ENCODE results near the gene FZD1.

FZD1 gene

DNA sequence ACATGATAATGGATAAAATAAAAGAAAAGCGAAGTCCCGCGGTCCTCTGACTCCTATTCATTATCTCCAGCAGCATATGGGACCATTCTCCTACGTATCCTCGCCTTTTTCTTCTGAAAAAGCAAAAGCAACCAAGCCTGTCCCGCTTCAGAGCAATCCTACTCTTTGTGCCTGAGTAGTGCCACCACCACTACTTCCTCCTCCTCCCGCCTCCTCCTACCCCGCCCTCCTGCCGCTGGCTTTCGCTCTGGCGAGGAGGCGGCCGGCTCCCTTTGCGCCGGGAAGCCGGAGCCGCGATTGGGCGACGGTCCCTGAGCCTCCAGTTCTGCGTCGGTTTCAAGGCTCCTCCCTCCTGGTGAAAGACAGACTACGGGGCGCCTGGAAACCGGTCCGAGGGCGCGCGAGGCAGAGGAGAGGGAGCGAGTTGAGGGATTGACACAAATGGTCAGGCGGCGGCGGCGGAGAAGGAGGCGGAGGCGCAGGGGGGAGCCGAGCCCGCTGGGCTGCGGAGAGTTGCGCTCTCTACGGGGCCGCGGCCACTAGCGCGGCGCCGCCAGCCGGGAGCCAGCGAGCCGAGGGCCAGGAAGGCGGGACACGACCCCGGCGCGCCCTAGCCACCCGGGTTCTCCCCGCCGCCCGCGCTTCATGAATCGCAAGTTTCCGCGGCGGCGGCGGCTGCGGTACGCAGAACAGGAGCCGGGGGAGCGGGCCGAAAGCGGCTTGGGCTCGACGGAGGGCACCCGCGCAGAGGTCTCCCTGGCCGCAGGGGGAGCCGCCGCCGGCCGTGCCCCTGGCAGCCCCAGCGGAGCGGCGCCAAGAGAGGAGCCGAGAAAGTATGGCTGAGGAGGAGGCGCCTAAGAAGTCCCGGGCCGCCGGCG lies at the start of gene FZD1:
Gene FZD1 (plus strand): TSS at position 388 of the 878 bp plus-strand sequence. CDS start 448 bp downstream, at position 836.
- DNase-seq: peak; percentile 99

DNA sequence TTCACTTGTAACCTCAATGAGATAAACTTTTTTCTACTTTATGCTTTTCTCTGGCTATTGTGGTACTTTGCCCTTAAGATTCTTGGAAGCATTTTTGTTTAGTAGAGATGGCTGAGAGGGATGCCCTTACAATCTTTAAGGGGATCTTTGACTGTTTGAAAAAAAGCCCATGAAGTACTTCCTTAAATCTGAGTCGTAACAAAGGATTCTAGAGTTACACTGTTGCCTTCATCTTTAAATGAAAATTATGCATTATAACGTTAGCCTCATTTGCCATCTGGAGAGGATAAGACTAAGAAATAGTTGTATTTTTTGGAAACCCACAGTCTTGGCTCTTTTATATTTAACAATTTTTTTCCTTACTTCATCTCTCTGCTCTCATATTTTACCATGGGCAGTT lies 37.8 kb upstream of the FZD1 start:
- no peak for DNase-seq

DNA sequence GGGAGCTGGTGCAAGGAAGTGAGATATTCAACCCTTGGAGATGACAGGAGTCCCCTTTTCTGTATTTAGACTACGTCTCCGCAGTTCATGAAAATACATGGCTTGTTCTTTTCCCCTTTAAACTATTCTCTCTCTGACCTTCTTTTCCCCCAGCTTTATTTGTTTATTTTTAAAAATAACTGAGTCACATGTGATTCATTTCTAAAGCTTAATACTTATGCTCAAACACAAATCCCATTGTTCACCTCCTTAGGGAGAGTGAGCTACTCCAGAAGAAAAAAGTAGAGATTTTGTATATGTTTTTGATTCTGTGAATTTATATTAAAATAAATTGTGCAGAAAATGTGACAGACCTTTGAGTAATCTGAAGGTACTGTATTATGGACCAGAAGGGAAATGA lies 35.9 kb upstream of the FZD1 start:
- DNase-seq: no peak

DNA sequence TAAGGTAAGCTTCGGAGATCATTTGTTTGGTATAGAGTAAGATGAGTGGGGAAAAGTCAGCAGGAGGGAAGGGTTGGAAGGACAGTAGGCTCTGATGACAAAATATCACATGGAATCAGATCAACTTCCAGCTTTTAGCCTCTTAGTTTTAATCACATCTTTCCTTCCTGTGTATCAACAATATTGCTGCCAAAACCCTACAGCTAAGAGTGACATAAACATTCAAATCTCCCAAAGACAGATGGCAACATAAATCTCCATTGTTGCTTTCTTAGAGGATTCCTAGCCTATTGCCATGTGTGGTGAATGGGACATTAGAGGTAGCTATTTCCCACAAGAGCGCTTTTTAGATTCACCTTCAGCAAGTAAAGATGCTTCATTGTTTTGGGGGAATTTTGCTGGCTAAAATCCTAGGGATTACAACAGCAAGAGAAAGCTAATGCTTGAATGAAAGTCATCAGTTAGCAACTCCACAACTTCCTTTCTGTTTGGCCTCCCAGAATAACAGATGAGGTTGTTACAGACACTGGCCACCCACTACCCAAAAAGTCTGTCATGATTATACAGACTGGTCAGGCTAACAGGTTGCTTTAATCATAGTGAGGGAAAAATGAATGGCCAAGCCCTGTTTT lies 35.2 kb upstream of the FZD1 start:
- DNase-seq: no peak

DNA sequence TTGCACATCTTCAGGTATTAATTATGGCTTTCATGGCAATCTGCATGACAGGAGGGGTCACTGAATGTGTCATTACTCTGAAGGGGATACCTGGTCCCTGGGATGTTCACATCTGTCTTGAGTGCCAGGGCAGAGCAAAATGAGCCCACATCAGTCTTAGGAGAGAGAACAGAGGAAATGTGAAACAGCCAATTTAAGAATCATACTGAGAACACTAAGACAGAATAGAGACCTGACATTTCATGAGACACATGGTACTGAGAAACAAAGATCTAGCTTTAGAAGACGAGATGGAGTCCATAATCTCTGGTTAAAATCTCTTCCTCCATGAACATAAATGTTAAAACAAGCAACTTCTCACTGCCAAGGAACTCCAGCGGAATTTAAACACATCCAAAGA lies 34.1 kb upstream of the FZD1 start:
- DNase-seq: no peak

DNA sequence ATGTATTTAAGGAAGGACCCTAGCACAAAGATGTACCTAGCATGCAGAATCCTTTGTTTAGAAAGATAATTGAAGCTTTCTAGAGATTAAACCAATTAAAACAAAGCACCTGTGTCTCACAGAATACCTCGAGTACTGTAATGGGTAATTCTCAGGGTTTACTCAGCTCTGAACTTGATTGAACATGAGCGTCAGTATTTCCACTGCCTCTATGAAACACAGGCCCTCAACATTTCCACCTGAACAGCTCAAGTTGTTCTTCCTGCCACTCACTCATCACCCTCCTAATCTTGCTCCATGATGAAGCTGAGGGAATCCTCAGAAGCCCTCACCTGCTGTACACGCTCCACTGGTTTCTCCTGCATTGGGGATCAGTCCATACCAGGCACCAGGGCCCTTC lies 33.7 kb upstream of the FZD1 start:
- no peak for DNase-seq

DNA sequence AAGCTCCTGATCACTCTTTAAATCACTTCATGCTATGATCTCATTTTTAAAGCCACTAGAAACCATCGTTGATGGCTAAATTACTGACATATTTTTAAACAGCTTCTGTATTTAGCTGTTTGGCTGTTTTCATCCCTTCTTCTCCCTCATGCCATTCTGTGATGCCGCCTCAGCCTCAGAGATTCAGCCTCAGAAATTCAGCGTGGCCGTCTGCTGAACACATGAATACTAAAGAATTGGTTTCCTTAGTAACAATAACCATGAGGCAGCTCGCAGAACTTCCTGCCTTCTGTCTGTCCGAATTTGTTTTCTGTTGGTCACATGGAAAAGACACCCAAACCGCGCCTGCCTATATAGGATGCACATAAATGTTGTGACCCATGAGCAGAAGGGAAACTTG lies 31.0 kb upstream of the FZD1 start:
- DNase-seq: no peak

DNA sequence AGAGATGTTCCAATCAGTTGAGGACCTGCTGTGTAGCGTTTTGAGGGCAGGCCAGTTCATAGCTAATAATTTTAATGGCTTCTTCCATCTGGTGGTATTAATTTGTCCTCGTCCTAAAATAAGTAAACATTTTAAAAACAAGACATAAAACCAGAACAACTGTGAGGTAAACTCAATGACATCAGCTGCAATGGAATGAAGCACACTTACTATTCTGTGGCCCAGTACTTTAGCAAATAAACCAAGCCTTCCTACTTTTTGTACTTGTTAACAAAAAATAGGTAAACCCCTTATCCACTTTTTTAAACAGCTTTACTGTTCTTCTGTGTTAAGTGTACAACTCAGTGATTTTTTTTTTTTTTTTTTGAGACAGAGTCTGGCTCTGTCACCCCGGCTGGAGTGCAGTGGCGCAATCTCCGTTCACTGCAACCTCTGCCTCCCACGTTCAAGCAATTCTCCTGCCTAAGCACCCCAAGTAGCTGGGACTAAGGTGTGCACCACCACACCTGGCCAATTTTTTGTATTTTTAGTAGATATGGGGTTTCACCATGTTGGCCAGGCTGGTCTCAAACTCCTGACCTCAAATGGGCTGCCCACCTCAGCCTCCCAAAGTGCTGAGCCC lies 28.9 kb upstream of the FZD1 start:
- DNase-seq: no peak

DNA sequence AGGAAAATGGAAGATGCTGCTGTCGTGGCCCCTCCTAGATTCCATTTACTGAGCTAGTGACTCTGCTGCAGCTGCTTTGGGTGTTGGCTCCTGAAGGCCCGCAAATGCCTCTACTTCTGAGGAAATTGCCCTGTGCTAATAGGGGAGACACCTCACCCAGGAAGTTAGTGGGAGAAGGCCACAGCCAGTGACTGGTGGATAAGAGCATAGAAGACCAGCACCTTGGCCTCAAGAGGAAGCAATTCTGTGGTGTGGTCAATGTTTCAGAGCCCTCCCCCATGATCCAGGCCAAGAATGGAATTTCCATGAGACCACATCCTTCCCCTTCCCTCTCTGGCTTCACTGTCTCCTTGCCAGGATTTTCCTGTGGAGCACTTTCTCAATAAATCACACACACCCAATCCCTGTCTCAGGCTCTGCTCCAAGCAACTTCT lies 25.0 kb upstream of the FZD1 start:
- DNase-seq: no peak

DNA sequence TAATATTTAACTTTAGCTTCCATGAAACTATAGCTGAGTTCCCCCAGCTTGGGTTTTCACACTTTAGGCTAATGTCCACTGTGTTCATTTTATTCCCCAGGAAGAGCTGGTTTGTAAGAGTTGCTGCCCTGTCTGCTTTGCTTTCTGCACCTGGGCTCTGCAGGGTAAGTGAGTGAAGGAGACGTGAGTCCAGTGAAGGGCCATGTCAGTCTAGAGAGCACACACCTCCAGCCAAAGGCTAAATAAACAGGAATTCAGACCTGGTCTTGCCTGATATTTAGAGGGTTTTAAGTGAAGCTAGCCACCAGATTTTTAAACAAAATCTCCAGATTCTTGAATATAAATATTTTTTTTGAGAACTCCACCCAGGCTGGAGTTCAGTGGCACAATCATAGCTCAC lies 24.5 kb upstream of the FZD1 start:
- DNase-seq: no peak

DNA sequence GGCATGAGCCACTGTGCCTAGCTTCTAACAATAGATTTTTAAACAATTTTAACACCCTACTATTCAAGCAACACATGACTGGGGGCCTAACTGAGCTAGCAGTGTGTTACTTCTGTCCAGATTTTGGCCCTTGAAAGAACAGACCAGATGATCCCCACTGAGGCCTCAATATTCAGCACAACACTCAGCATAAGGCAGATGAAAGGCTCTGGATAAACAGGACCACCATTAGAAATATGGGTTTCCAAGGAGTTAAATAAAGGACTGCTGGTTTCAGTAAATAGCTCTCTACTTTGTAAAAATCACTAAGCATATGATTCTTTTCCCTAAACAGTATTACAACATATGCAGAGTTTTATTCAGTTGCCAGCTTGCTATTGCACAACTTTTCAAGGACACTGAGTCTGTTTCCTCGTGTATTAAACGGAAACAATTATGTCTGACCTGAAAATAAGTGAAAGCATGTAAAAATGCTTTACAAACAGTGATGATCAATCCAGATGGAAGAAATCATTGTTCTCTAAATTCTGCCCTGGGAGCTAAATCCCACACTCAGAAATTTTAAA lies 23.8 kb upstream of the FZD1 start:
- no peak for DNase-seq

DNA sequence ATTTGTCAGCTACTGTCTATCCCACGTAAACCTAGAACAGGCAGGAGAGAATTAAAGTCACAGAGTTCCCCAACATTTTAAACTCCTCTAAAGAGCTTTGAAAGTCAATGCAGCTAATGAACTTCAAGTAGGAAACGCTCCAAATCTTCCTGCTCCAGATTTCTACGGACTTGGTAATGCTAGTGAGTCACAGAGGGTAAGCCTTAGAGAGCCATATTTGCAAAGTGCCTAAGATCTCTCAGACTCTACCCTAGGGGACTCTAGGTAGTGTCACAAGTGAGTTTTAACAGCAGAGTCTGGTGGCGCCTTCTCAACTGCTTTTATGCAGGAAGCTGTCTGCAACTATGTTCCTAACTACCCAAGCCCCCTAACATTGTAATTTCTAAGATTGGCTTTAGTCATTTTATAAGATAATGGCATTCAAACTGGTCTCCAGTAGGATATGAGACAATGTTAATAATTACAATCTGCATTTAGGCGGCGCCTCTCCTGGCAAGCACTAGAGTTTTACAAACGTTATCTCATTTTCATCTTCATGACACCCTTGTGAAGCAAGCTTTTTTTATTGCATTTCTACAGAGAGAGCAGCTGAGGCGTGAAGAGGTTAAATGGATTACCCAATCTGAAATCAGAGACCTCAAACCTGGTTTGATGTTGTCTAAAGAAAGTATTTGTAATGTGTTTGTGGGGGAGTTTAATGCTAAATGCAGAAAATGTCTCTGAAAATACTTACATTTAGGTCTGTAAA lies 22.0 kb upstream of the FZD1 start:
- no peak for DNase-seq

DNA sequence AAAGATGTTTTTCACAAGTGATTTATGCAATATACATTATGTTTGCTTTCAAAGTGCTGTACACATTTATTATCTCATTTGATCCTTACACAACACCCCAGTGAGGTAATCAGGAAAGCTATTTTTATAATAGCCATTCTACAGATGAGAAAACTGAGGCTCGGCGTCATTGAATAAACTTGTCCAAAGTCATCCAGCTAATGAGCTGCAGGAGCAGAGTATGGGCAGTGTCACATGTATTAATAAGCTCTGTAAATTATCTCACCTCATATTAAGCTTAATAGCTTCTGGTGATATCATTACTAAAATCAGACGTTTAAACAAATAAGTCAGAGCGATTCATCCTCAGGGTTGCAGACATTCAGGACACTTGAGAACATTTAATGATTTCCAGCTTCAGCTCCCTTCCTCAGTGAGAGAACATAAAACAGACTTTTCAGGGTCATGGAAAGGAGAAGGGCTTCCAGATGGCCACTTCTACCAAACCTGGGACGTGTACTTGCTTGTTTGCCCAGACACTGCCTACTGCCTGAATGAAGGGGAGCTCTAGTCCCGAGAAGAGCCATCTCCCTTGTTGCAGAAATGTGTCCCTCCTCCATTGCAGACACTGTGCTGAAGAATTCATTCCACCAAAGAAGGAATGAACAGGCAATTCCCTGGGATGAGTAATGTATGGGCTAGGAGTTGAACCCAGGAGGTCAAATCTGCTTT lies 20.5 kb upstream of the FZD1 start:
- DNase-seq: no peak

DNA sequence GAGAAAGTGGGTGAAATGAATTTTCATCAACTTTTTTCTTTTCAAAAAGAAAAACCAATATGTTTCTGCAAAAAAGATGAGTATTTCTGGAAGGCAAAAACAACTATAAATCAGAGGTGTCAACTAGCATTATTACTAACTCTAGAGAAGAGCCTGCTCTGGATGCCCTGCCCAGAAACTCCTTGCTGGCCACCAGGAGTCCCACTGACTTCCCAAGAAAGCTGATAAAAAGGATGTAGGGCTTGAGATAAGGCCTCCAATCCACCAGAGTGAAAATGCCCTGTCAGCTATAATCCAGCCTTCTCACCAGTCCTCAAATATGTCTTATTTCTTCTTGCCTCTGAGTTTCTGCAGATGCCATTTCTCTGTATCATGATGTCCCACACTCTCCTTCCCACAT lies 16.7 kb upstream of the FZD1 start:
- no peak for DNase-seq

DNA sequence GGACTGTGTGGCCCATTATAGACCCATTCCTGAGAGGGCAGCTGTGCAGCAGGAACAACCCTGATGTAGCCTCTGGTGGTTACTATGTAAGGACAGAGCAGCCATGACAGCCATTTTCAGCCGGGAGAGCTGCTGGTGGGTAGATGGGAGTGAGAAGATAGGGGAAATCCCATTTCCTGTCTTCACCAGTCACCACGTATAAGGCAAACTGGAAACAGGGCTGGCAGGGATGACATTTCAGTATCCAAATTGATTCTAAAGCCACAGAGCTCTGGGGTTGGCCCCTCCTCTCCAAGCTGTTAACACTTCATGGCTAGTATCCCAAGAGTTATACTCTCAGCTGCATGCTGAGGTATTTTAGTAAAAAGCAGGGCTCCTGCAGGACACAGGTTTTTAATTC lies 15.2 kb upstream of the FZD1 start:
- no peak for DNase-seq

DNA sequence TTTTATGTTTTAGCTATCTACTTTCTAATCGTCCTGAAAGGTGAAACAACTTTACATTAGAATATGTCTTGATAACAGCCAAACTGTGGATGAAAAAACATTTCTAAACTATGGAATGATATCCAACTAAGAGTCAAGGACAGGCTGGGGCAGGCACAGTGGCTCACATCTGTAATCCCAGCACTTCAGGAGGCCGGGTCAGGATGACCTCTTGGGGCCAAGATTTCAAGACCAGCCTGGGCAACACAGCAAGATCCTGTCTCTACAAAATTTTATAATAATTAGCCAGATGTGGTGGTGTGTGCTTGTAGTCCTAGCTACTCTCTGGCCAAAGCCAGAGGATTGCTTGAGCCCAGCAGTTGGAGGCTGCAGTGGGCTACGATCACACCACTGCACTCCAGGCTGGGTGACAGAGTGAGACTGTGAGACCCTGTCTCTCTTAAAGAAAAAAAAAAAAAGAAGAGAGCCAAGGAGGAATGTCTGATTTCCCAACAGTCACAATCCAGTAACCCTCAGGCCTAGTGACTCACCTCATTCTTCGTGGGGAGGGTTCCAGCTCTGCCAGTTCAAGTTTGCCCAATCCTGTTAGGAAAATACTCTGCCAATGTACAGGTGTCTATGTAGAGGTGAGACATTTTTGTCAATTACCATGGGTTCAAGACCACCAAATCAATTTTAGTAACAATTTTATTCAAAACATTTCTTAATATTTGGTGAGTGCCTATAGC lies 14.6 kb upstream of the FZD1 start:
- no peak for DNase-seq

DNA sequence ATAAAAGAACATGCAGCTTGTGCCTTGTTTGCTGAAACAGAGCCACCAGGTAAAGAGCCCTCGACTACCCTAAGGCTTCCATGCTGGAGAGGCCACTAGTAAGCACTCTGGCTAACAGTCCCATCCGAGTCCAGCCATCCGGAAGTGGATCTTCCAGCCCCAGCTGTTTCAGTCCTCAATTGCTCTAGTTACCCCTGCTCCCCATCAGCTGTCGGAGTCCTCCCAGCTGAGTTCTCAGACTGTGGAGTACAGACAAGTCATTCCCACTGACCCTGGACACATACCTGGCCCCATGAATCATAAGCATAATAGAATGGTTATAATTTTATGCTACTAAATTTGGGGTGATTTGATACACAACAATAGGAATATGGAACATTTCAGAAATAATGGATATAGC lies 13.5 kb upstream of the FZD1 start:
- DNase-seq: no peak

DNA sequence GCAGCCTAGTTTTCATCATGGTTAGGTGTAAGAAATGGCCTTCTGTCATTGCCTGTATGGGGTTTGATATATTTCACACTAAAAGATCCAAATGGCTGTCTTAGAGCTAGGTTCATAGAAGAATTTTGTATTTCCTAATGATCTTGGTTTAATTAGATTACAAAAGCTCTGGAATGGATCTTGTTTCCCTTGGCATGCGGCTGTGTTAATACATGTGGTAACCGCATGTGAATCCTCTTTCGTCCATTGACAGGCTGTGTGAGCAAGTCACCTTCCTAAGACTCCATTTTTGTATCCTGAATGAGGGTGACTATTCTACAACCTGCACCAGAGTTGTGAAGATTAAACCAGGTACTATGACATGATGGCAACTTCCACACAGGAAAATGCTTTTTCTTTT lies 12.4 kb upstream of the FZD1 start:
- DNase-seq: no peak

DNA sequence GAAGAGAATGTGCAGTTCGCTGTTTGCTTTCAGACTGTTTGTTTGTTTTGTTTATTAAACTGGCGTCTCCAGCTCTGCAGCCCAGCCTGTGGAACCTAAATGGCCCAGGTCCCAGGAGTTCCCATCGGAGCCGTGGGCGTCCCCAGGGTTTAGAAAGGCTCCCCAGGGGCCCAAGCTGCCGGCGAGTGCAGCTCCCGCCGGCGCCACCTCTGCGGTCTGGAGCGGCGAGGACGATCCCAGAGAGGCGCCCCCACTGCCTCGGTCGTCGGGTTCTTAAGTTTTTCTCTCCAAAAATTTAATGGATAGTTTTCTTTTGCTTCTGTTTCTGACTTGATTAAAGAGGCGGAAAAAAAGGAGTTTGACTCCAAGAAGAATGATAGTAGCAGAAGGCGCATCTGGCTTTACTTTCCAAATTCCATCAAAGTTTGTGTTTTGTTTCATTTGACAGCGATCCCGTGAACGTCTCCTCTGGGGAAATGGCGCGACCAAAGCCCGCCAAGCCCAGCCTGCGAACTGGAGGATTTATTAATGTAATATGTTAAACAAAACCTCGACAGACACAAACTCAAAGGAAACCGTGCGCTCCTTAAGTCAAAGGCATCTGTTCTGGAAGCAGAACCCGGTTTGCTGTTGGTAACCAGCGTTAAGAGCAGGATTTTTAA lies 718 bp upstream of the FZD1 start:
- DNase-seq: peak; percentile 68

DNA sequence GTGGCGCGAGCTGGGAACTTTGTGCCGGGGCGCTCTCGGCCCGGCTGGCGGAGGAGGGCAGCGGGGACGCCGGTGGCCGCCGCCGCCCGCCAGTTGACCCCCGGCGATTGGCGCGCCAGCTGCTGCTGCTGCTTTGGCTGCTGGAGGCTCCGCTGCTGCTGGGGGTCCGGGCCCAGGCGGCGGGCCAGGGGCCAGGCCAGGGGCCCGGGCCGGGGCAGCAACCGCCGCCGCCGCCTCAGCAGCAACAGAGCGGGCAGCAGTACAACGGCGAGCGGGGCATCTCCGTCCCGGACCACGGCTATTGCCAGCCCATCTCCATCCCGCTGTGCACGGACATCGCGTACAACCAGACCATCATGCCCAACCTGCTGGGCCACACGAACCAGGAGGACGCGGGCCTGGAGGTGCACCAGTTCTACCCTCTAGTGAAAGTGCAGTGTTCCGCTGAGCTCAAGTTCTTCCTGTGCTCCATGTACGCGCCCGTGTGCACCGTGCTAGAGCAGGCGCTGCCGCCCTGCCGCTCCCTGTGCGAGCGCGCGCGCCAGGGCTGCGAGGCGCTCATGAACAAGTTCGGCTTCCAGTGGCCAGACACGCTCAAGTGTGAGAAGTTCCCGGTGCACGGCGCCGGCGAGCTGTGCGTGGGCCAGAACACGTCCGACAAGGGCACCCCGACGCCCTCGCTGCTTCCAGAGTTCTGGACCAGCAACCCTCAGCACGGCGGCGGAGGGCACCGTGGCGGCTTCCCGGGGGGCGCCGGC lies 870 bp downstream of the FZD1 start:
- peak; percentile 77 for DNase-seq
